IMR-90 (cell line): Measurements from ENCODE around the gene DPYSL5. TPM values are rescaled to one million over a fixed set of nuclear protein-coding genes. Genes with fewer than 3 reads are reported as not detected.

Experiments used
- ATAC-seq: fragments of 200-7000 bp; cut with Tn5 transposase; 2 replicates; pipeline ENCODE4 v1.9.1; 2020; ENCODE audit warnings: low read depth, mild to moderate bottlenecking, moderate library complexity
- BruUV-seq: library from RNA; stranded (reverse); fragments of 400-500 nt; replicated peaks from 2 replicates; lab custom pipeline; 2021; lab: Mats Ljungman, UMichigan
- CTCF ChIA-PET: fragments of 300-600 bp; formaldehyde crosslinking; extraction: SDS; loops from one replicate; lab custom pipeline; 2021; ENCODE audit warnings: antibody characterized with exemption; lab: Yijun Ruan, JAX
- POLR2A ChIA-PET: fragments of 300-600 bp; sonication (Branson Sonifier 250); formaldehyde crosslinking; loops from one replicate; lab custom pipeline; 2022; ENCODE audit warnings: antibody characterized with exemption; ENCODE audit not compliant: unreplicated experiment; lab: Charles Lee
- DNase-seq: peaks from one replicate; pipeline ENCODE4 v3.0.0; 2013
- H2AFZ ChIP-seq: replicated peaks from 2 replicates; pipeline ENCODE3; 2013; ENCODE audit warnings: low read length, mild to moderate bottlenecking; ENCODE audit not compliant: poor library complexity
- H2AK5ac ChIP-seq: 2 replicates; pipeline ENCODE4 v1.6.1; 2013; ENCODE audit warnings: low read depth, low read length, inconsistent platforms
- H2AK9ac ChIP-seq: replicated peaks from 2 replicates; pipeline ENCODE3; 2013; ENCODE audit warnings: mild to moderate bottlenecking, low read depth, low read length, moderate library complexity; ENCODE audit not compliant: poor library complexity
- H2BK120ac ChIP-seq: 2 replicates; pipeline ENCODE4 v1.6.1; 2013; ENCODE audit warnings: low read depth, low read length, inconsistent platforms
- H2BK15ac ChIP-seq: 3 replicates; pipeline ENCODE4 v1.6.1; 2013; ENCODE audit warnings: low read depth, low read length, inconsistent platforms
- H2BK20ac ChIP-seq: 2 replicates; pipeline ENCODE4 v1.6.1; 2013; ENCODE audit warnings: low read depth, mild to moderate bottlenecking, inconsistent platforms, low read length, moderate library complexity
- H2BK5ac ChIP-seq: 2 replicates; pipeline ENCODE4 v1.6.1; 2013; ENCODE audit warnings: mild to moderate bottlenecking, low read depth, low read length, inconsistent platforms; ENCODE audit not compliant: poor library complexity, severe bottlenecking
- H3K14ac ChIP-seq: replicated peaks from 2 replicates; pipeline ENCODE4 v1.6.1; 2013; ENCODE audit warnings: low read depth, low read length, inconsistent platforms
- H3K18ac ChIP-seq: 2 replicates; pipeline ENCODE4 v1.6.1; 2013; ENCODE audit warnings: low read depth, low read length, control low read depth
- H3K23ac ChIP-seq: 2 replicates; pipeline ENCODE4 v1.6.1; 2013; ENCODE audit warnings: low read depth, low read length, inconsistent platforms
- H3K27ac ChIP-seq: 2 replicates; pipeline ENCODE4 v1.5.1; 2013; ENCODE audit warnings: mild to moderate bottlenecking, control low read depth, low read length; ENCODE audit not compliant: insufficient read depth
- H3K27me3 ChIP-seq: 2 replicates; pipeline ENCODE4 v1.6.1; 2013; ENCODE audit warnings: low read length; ENCODE audit not compliant: control insufficient read depth, insufficient read depth
- H3K36me3 ChIP-seq: 2 replicates; pipeline ENCODE4 v1.6.1; 2013; ENCODE audit warnings: low read length, mixed read lengths; ENCODE audit not compliant: control insufficient read depth, insufficient read depth
- H3K4ac ChIP-seq: 2 replicates; pipeline ENCODE4 v1.6.1; 2013; ENCODE audit warnings: low read depth, low read length, inconsistent platforms
- H3K4me1 ChIP-seq: 2 replicates; pipeline ENCODE4 v1.6.1; 2013; ENCODE audit warnings: low read length, mixed read lengths; ENCODE audit not compliant: control insufficient read depth, insufficient read depth
- H3K4me2 ChIP-seq: 2 replicates; pipeline ENCODE4 v1.6.1; 2013; ENCODE audit warnings: low read depth, mild to moderate bottlenecking, control low read depth, low read length, moderate library complexity
- H3K4me3 ChIP-seq: 2 replicates; pipeline ENCODE4 v1.5.1; 2013; ENCODE audit warnings: low read depth, mild to moderate bottlenecking, control low read depth, low read length, moderate library complexity; ENCODE audit not compliant: insufficient read depth
- H3K56ac ChIP-seq: 2 replicates; pipeline ENCODE4 v1.6.1; 2013; ENCODE audit warnings: low read length, inconsistent platforms; ENCODE audit not compliant: insufficient read depth; ENCODE audit errors: extremely low read depth
- H3K79me1 ChIP-seq, 2 experiments: 2 replicates each; pipeline ENCODE4 v1.6.1; 2013; ENCODE audit warnings: low read length in 2 of 2, inconsistent platforms in 1 of 2, low read depth in 1 of 2
- H3K9ac ChIP-seq: 2 replicates; pipeline ENCODE4 v1.6.1; 2013; ENCODE audit warnings: low read depth, low read length, control low read depth
- H3K9me1 ChIP-seq: 2 replicates; pipeline ENCODE4 v1.6.1; 2013; ENCODE audit warnings: low read length, inconsistent platforms; ENCODE audit not compliant: insufficient read depth
- H3K9me3 ChIP-seq: 2 replicates; pipeline ENCODE4 v1.6.1; 2013; ENCODE audit warnings: low read length; ENCODE audit not compliant: control insufficient read depth, insufficient read depth
- H4K20me1 ChIP-seq: 2 replicates; pipeline ENCODE4 v1.6.1; 2013; ENCODE audit warnings: low read length, inconsistent platforms; ENCODE audit not compliant: insufficient read depth
- H4K5ac ChIP-seq: 2 replicates; pipeline ENCODE4 v1.6.1; 2013; ENCODE audit warnings: mild to moderate bottlenecking, low read depth, low read length, control low read depth
- H4K8ac ChIP-seq, 2 experiments: 2 replicates each; pipeline ENCODE4 v1.6.1; 2013; ENCODE audit warnings: low read depth in 2 of 2, low read length in 2 of 2, control low read depth in 1 of 2, inconsistent platforms in 1 of 2
- H4K91ac ChIP-seq: 2 replicates; pipeline ENCODE4 v1.6.1; 2013; ENCODE audit warnings: low read depth, low read length, inconsistent platforms; ENCODE audit not compliant: insufficient read depth
- BHLHE40 ChIP-seq: fragments of 150-350 bp; IDR thresholded peaks from 2 replicates; pipeline ENCODE4 v1.6.1; 2016; ENCODE audit warnings: mild to moderate bottlenecking, low read depth, low read length
- CEBPB ChIP-seq: IDR thresholded peaks from 2 replicates; pipeline ENCODE4 v1.6.1; 2012; ENCODE audit warnings: low read depth, low read length, improper control_type of control experiment
- FOS ChIP-seq: fragments of 150-350 bp; IDR thresholded peaks from 2 replicates; pipeline ENCODE4 v1.6.1; 2016; ENCODE audit warnings: low read depth, low read length
- MAZ ChIP-seq: IDR thresholded peaks from 2 replicates; pipeline ENCODE4 v1.6.1; 2012; ENCODE audit warnings: low read depth, mild to moderate bottlenecking, low read length, improper control_type of control experiment, moderate library complexity, borderline replicate concordance
- NFE2L2 ChIP-seq: fragments of 150-350 bp; IDR thresholded peaks from 2 replicates; pipeline ENCODE4 v1.6.1; 2016; ENCODE audit warnings: low read depth, mild to moderate bottlenecking, low read length
- RAD21 ChIP-seq: IDR thresholded peaks from 2 replicates; pipeline ENCODE4 v1.6.1; 2012; ENCODE audit warnings: low read length, improper control_type of control experiment
- RFX5 ChIP-seq: IDR thresholded peaks from 2 replicates; pipeline ENCODE4 v1.8.0; 2012; ENCODE audit warnings: low read depth, mild to moderate bottlenecking, low read length, moderate library complexity
- SMC3 ChIP-seq: fragments of 150-350 bp; IDR thresholded peaks from 2 replicates; pipeline ENCODE4 v1.6.1; 2016; ENCODE audit warnings: low read depth, mild to moderate bottlenecking, antibody characterized with exemption, low read length, moderate library complexity
- WGBS, 2 experiments: methylation state at CpG; one replicate each; pipeline versions ENCODE4 v1.1.5 to v1.1.7; 2013; ENCODE audit warnings: missing lambda C conversion rate in 2 of 2; ENCODE audit not compliant: insufficient read length in 1 of 2; ENCODE audit errors: extremely low coverage in 2 of 2; 5-methylcytosine and 5-hydroxymethylcytosine counted together
- dilution Hi-C: fragments of 300-500 bp; cut with HindIII; formaldehyde crosslinking; loops from one replicate; pipeline ENCODE4 v1.14.3; 2018; ENCODE audit warnings: low sequenced_read_pairs; ENCODE audit not compliant: unreplicated experiment
- in situ Hi-C: fragments of 300-500 bp; cut with MboI; formaldehyde crosslinking; loops from 3 replicates; pipeline ENCODE4 v1.14.3; 2019; ENCODE audit warnings: low sequenced_read_pairs, inconsistent platforms, mixed read lengths
- intact Hi-C: fragments of 100-400 bp; cut with micrococcal nuclease; formaldehyde crosslinking; loops from 2 replicates; pipeline ENCODE4 v1.10.0; 2022
- polyA plus RNA-seq, 3 experiments: library from polyadenylated mRNA; depleted of rRNA; stranded (reverse); fragments of >200 nt; gene quantifications; 2 replicates each; pipeline ENCODE4 v1.2.3, GENCODE V29; 2012; ENCODE audit warnings: low replicate concordance in 1 of 3
- total RNA-seq: library from RNA; depleted of rRNA; stranded (reverse); fragments of >200 nt; gene quantifications from 2 replicates; pipeline ENCODE4 v1.2.3, GENCODE V29; 2012
- TF ChIP-seq, protein P1 (sequence below): fragments of 150-350 bp; IDR thresholded peaks from 2 replicates; pipeline ENCODE4 v1.6.1; 2016; ENCODE audit warnings: low read depth, mild to moderate bottlenecking, low read length, moderate library complexity, borderline replicate concordance
- TF ChIP-seq, protein P2 (sequence below): conservative IDR thresholded peaks from 2 replicates; pipeline ENCODE4 v1.5.1; 2012; ENCODE audit warnings: mild to moderate bottlenecking, low read depth, low read length, improper control_type of control experiment
- TF ChIP-seq, protein P3 (sequence below): fragments of 150-350 bp; IDR thresholded peaks from 2 replicates; pipeline ENCODE4 v1.6.1; 2017; ENCODE audit warnings: mild to moderate bottlenecking, antibody characterized with exemption, low read length, low read depth

Gene DPYSL5
- total and polyA plus RNA-seq, 2 of the 4 experiments (the other 2 are of a cell fraction): not detected

DNA sequence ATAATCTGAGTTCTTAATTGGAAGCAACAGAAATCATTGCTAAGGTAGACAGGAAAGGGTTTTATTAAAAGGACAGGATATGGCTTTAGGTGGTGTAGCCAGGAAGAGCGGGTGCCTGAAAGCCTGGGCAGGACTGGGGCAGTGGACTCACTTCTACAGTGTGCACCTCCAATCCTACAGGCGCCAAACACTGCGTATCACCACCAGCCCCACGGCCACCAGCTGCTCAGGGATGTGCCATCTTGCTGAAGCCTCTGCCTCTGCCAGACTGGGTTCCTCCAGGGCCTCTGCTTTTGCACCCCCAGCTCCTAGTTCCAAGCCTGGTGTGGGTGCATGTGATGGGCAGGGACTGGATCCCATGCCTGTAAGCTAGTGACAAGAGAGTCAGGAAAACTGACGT, 29.7 kb upstream of the DPYSL5 start:
- WGBS, 2 experiments: no CpG with 5 or more reads among the region's 5 CpGs
- dilution Hi-C loops: no loop called here
- Histone ChIP-seq H2AFZ (no peak overlapping the region), H3K9me3 (no peaks in the 10 kb centered on the region; the same call in 1 of the 2 replicates), H3K9me1 (no peaks in the 10 kb centered on the region), H3K9ac (no peak overlapping the region), H3K79me1 (no peaks in the 10 kb centered on the region), H3K18ac (no peak overlapping the region), H3K14ac (no peak overlapping the region), H2BK120ac (no peak overlapping the region), H3K4me1 (no peaks in the 10 kb centered on the region), H3K27me3 (peaks cover 25% of the 10 kb centered on the region), H4K8ac (no peak overlapping the region), H3K4ac (no peak overlapping the region), H2AK9ac (no peak overlapping the region), H4K20me1 (no peaks in the 10 kb centered on the region), H4K91ac (no peak overlapping the region), H3K4me2 (no peak overlapping the region), H3K56ac (no peak overlapping the region), H4K5ac (no peak overlapping the region), H3K4me3 (no peak overlapping the region), H3K27ac (no peak overlapping the region), H3K36me3 (no peaks in the 10 kb centered on the region), H2AK5ac (no peak overlapping the region), H3K23ac (no peak overlapping the region), H2BK5ac (no peak overlapping the region), H2BK15ac (no peak overlapping the region), H2BK20ac (no peak overlapping the region)
- CTCF ChIA-PET: no interaction called here
- DNase-seq (no peak), ATAC-seq (no peak)
- in situ Hi-C loops: no loop called here
- POLR2A ChIA-PET: no interaction called here
- intact Hi-C loops: no loop called here
- no TSS peak for BruUV-seq
- TF ChIP-seq MAZ: no peak
- TF ChIP-seq, protein P1, sequence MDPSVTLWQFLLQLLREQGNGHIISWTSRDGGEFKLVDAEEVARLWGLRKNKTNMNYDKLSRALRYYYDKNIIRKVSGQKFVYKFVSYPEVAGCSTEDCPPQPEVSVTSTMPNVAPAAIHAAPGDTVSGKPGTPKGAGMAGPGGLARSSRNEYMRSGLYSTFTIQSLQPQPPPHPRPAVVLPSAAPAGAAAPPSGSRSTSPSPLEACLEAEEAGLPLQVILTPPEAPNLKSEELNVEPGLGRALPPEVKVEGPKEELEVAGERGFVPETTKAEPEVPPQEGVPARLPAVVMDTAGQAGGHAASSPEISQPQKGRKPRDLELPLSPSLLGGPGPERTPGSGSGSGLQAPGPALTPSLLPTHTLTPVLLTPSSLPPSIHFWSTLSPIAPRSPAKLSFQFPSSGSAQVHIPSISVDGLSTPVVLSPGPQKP: no peak
- no peak for TF ChIP-seq FOS
- TF ChIP-seq, protein P2, sequence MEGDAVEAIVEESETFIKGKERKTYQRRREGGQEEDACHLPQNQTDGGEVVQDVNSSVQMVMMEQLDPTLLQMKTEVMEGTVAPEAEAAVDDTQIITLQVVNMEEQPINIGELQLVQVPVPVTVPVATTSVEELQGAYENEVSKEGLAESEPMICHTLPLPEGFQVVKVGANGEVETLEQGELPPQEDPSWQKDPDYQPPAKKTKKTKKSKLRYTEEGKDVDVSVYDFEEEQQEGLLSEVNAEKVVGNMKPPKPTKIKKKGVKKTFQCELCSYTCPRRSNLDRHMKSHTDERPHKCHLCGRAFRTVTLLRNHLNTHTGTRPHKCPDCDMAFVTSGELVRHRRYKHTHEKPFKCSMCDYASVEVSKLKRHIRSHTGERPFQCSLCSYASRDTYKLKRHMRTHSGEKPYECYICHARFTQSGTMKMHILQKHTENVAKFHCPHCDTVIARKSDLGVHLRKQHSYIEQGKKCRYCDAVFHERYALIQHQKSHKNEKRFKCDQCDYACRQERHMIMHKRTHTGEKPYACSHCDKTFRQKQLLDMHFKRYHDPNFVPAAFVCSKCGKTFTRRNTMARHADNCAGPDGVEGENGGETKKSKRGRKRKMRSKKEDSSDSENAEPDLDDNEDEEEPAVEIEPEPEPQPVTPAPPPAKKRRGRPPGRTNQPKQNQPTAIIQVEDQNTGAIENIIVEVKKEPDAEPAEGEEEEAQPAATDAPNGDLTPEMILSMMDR: no peak
- no peak for TF ChIP-seq BHLHE40
- no peak for TF ChIP-seq NFE2L2
- no peak for TF ChIP-seq RFX5
- no peak for TF ChIP-seq RAD21
- TF ChIP-seq CEBPB: no peak
- no peak for TF ChIP-seq SMC3
- TF ChIP-seq, protein P3, sequence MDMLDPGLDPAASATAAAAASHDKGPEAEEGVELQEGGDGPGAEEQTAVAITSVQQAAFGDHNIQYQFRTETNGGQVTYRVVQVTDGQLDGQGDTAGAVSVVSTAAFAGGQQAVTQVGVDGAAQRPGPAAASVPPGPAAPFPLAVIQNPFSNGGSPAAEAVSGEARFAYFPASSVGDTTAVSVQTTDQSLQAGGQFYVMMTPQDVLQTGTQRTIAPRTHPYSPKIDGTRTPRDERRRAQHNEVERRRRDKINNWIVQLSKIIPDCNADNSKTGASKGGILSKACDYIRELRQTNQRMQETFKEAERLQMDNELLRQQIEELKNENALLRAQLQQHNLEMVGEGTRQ: no peak
